ENCODE results near the gene SMYD1. TPM values are rescaled to one million over a fixed set of nuclear protein-coding genes. Genes with fewer than 3 reads are reported as not detected.

The SMYD1 gene
- total RNA-seq, 2 experiments from 2014 or later: not detected

GRCh38 chr2:88027697-88028389 is 39.8 kb upstream of the SMYD1 start:
- H3K4me1 Mint-ChIP-seq (ENCODE audit: low read depth): peaks cover 8% of the 10 kb centered on the region

DNA sequence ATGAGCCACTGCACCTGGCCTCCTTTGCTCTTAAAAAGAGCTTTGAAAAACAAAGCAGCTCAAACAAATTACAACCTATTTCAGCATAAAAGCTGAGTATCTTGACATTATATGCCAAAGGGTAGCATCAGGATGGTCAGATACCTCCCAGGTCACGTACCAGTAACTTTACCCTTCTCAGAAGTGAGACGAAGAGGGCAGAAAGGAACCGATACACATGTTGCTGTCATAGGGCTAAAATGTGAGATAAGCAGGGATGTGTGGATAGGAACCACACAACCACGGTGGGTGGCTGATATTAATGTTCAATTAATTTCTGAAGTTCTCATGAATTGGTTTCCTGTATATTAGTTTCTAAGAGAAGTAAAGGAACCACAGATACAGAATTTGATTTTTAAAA is 38.7 kb upstream of the SMYD1 start:
- Mint-ChIP-seq H3K4me1 (ENCODE audit: low read depth) (peaks cover 11% of the 10 kb centered on the region), H3K27ac (no peak overlapping the region), H3K27me3 (no peaks in the 10 kb centered on the region), H3K4me3 (no peak overlapping the region), H3K36me3 (ENCODE audit: low read depth) (peaks cover 62% of the 10 kb centered on the region), H3K9me3 (no peaks in the 10 kb centered on the region)
- H3K27me3 ChIP-seq (ENCODE audit: control insufficient read depth in 1 of 2, insufficient read depth in 2 of 2, low read length in 2 of 2): no peaks in the 10 kb centered on the region
- no peaks in the 10 kb centered on the region for H3K4me1 ChIP-seq (ENCODE audit: insufficient read depth, low read length)
- ATAC-seq (ENCODE audit: poor library complexity): no peak
- ChIA-PET CTCF (no interaction called here), POLR2A (no interaction called here)
- peaks cover 43% of the 10 kb centered on the region for H3K36me3 ChIP-seq (ENCODE audit: insufficient read depth, low read length)
- no peak for TF ChIP-seq CTCF (IDR thresholded peaks at IDR 0.05)
- H3K9me3 ChIP-seq (ENCODE audit: control insufficient read depth in 1 of 2, insufficient read depth in 1 of 2, low read length in 2 of 2): no peaks in the 10 kb centered on the region
- H3K27ac ChIP-seq (ENCODE audit: low read depth in 1 of 2, low read length in 2 of 2): no peak overlapping the region
- intact Hi-C loops (cut with DNase I, micrococcal nuclease): no loop called here
- no peak for DNase-seq
- no peak overlapping the region for H3K4me3 ChIP-seq (ENCODE audit: low read length)

More at GRCh38 chr2:88027697-88028389, 39.8 kb upstream of the SMYD1 start:
- Mint-ChIP-seq H3K27me3 (no peaks in the 10 kb centered on the region), H3K9me3 (no peaks in the 10 kb centered on the region), H3K36me3 (ENCODE audit: low read depth) (peaks cover 51% of the 10 kb centered on the region), H3K4me3 (no peak overlapping the region), H3K27ac (peak overlapping the region; percentile 5)
- no peak overlapping the region for H3K4me3 ChIP-seq (ENCODE audit: low read length)
- ChIA-PET POLR2A (interaction anchor here (0.7 to 1.3 kb wide), 2 partner anchors 9 to 11 kb away, joined by 3 to 4 read pairs; no protein-coding TSS in a partner anchor), CTCF (no interaction called here)
- no peaks in the 10 kb centered on the region for H3K27me3 ChIP-seq (ENCODE audit: control insufficient read depth in 1 of 2, insufficient read depth in 2 of 2, low read length in 2 of 2)
- TF ChIP-seq CTCF (IDR thresholded peaks at IDR 0.05): no peak
- H3K36me3 ChIP-seq (ENCODE audit: insufficient read depth, low read length): peaks cover 36% of the 10 kb centered on the region
- no peak overlapping the region for H3K27ac ChIP-seq (ENCODE audit: low read depth in 1 of 2, low read length in 2 of 2)
- intact Hi-C loops (cut with DNase I, micrococcal nuclease): no loop called here
- no peaks in the 10 kb centered on the region for H3K9me3 ChIP-seq (ENCODE audit: control insufficient read depth in 1 of 2, insufficient read depth in 1 of 2, low read length in 2 of 2)
- ATAC-seq (ENCODE audit: poor library complexity) (no peak), DNase-seq (no peak)
- no peaks in the 10 kb centered on the region for H3K4me1 ChIP-seq (ENCODE audit: insufficient read depth, low read length)

DNA sequence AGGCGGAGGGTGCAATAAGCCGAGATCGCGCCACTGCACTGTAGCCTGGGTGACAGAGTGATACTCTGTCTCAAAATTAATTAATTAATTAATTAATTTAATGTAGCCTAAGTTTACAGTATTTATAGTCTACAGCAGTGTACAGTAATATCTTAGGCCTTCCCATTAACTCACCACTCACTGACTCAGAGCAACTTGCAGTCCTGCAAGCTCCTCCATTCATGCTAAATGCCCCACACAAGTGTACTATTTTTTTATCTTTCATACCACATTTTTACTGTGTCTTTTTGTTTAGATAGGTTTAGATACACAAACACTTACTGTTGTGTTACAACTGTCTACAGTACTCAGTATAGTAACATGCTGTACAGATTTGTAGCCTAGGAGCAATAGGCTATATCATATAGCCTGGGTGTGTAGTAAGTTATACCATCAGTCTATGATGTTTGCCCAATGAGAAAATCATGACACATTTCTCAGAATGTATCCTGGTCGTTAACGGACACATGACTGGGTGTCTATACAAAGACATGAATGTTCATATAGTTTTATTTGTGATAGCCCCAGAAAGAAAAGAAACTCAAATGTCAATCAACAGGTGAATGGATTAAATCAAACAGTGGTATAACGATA is 35.4 kb upstream of the SMYD1 start:
- intact Hi-C loops (cut with DNase I, micrococcal nuclease): no loop called here

More for the DNA sequence above, 35.4 kb upstream of the SMYD1 start:
- H3K27ac ChIP-seq (ENCODE audit: low read depth in 1 of 2, low read length in 2 of 2): no peak overlapping the region
- H3K27me3 Mint-ChIP-seq: no peaks in the 10 kb centered on the region
- no peak for ATAC-seq (ENCODE audit: poor library complexity)
- H3K4me1 Mint-ChIP-seq (ENCODE audit: low read depth): peaks cover 24% of the 10 kb centered on the region
- ChIA-PET POLR2A (no interaction called here), CTCF (no interaction called here)
- DNase-seq: no peak
- no peak overlapping the region for H3K4me3 ChIP-seq (ENCODE audit: low read length)
- H3K9me3 Mint-ChIP-seq: no peaks in the 10 kb centered on the region
- no peak overlapping the region for H3K27ac Mint-ChIP-seq
- peaks cover 51% of the 10 kb centered on the region for H3K36me3 ChIP-seq (ENCODE audit: insufficient read depth, low read length)
- H3K4me3 Mint-ChIP-seq: no peak overlapping the region
- no peaks in the 10 kb centered on the region for H3K27me3 ChIP-seq (ENCODE audit: control insufficient read depth in 1 of 2, insufficient read depth in 2 of 2, low read length in 2 of 2)
- H3K36me3 Mint-ChIP-seq (ENCODE audit: low read depth): peaks cover 81% of the 10 kb centered on the region
- TF ChIP-seq CTCF (IDR thresholded peaks at IDR 0.05): no peak
- no peaks in the 10 kb centered on the region for H3K4me1 ChIP-seq (ENCODE audit: insufficient read depth, low read length)
- H3K9me3 ChIP-seq (ENCODE audit: control insufficient read depth in 1 of 2, insufficient read depth in 1 of 2, low read length in 2 of 2): no peaks in the 10 kb centered on the region
